NCI-H1105 (cell line): ENCODE data around the gene MON2.

Experiments used
- DNase-seq: peaks from one replicate; lab custom pipeline; 2025; lab: John Stamatoyannopoulos, UW

The MON2 gene

GRCh38 chr12:62618930-62619329 is 152.3 kb downstream of the MON2 start:
- peak; percentile 9 for DNase-seq

- DNase-seq, result peak; percentile 75
These were observed 154.5 kb downstream of the MON2 start for GRCh38 chr12:62621101-62621638.

DNA sequence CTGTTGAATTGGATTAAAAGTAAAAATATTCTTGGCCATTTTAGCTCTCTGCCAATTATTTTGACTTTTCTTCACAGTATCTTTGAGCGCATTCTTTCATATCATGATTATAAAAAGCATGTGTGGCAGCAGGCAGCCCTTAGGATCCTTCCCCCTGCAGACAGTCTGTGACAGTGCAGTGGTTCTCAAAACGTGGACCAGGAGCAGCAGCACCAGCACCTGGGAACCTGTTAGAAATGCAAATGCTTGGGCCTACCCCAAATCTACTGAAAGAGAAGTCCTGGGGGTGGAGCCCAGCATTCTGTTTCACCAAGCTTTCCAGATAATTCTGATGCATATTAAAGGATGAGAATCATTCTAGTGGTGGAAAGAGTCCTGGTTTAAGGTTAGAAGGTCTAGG is 155.6 kb downstream of the MON2 start:
- no peak for DNase-seq

- no peak for DNase-seq
These were observed 158.6 kb downstream of the MON2 start for GRCh38 chr12:62625228-62625627.

DNA sequence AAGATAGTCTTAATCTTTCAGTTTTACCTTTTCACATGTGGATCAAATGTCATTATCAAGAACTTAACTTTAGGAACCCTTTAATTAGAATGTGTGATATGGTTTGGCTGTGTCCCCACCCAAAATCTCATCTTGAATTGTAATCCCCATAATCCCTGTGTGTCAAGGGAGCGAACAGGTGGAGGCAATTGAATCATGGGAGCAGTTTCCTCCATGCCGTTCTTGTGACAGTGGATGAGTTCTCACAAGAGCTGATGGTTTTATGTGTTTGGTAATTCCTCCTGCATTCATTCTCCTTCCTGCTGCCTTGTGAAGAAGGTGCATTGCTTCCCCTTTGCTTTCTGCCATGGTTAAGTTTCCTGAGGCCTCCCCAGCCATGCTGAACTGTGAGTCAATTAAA is 160.6 kb downstream of the MON2 start:
- DNase-seq, result no peak

DNA sequence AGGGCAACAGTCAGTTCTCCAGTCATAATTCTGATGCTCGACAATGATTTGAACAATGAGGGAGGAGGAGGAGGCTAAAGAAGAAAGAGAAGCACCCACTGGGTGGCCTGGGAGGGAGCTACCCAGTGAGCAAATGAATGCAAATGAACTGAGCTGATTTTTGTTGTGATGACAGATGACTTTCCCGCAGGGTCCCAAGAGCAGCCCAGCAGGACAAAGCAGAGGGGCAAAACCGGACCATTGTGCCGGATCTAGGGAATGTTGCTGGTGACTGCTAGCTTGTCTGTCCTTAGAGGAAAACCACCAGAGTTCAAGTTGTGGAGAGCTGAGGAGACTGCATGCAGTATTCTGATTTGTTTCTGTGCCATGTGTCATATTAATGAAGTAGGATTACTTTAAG is 162.8 kb downstream of the MON2 start:
- no peak for DNase-seq

- DNase-seq, result peak; percentile 66
These were observed 163.5 kb downstream of the MON2 start for GRCh38 chr12:62629971-62630739.

- DNase-seq, result no peak
These were observed 165.1 kb downstream of the MON2 start for GRCh38 chr12:62631471-62632410.

DNA sequence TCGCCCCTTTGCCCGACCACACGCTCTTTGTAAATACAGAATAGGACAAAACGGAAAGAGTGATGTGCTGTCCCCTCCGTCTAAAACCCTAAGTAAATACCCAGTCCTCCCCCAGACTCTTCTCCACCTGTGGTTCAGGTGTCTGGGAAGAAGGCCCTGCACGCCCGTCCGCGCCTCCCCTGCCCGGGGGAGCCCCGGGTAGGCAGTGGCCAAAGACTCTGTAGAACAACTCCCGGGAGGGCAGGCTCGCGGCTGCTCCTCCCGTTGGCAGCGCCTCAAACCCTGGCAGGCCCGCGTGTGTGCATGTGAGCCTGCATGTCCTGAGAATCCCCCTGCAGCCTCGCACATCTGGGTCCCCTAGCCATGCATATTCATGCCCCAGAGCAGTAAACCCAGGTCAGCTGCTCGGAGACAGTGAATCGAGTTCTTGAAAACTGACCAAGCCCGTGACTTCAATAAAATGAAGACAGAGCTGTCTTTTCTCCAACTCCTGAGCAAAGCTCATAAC is 165.8 kb downstream of the MON2 start:
- no peak for DNase-seq

GRCh38 chr12:62635649-62636048 is 169.0 kb downstream of the MON2 start:
- no peak for DNase-seq

DNA sequence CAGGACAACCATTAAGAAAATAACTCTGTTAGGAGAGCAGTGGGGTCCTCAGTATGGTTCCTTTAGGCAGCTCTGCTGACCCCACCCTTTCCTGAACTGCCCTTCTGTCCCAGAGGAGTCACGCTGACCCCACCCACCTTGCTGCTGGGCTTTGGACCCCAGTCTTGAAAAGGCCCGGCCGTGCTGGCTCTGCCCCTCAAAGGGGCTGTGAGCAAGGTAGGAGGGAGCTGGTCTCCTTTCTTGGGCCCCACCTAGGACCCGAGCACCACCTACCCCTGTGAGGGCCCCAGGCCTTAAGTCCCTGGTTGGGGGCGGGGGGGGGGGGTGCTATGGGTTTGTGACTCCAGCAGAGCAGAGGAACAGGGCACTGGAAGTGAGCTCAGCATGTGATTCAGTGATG is 171.1 kb downstream of the MON2 start:
- DNase-seq, result no peak

- no peak for DNase-seq
These were observed 174.4 kb downstream of the MON2 start for GRCh38 chr12:62640910-62641448.

DNA sequence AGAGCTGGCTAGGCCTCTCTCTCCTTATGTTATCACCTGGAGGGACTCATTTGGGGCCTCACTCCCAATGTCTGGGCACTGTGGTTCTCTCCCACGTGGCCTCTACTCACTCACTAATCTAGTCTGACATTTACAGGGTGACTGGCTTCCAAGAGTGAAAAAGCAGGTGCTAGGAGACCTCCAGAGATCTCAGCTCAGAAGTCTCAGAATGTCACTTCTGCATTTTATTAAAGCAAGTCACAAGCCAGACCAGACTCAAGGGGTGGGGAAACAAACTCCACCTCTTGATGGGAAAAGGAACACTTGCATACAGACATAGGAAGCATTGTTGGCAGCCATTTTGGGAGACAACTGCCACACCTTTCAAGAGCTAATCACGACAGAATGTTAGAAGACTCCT is 175.9 kb downstream of the MON2 start:
- no peak for DNase-seq

GRCh38 chr12:62643486-62643885 is 176.9 kb downstream of the MON2 start:
- DNase-seq, result no peak

DNA sequence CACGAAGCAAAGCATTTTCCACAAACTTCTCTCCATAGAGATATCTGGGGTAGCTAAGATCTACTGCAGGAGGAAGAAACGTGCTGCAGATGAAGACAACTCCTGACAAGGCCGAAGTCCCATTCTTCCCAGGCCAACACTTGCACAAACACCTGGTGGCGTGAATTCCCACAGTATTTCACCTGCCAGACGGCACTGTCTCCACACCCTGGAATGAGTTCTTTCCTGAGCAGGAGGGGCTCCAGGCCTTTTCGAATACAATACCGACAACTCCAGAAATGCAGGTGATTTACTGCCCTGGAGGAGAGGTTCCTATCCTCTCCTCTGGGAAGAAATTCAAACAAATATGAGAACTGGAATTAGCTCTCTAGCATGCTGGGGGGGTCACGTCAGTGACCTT is 179.9 kb downstream of the MON2 start:
- no peak for DNase-seq

DNA sequence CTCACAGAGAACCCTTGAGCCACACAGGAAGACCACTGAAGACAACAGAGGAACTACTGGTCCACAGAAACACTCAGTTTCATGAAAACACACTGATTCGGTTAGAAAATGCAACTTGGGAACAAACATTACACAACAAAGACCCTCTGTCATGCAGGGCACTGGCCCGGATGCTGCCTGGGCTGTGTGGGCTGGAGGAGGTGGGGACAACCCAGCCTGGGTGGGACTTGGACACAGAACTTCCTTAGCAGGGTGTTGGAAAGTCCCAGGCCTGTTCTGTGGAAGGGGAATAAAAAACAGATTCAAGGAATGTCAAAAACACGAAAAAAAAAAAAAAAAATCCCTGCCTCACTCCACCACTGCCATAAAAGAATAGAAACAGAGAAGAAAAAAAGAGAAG is 181.0 kb downstream of the MON2 start:
- DNase-seq, result no peak

DNA sequence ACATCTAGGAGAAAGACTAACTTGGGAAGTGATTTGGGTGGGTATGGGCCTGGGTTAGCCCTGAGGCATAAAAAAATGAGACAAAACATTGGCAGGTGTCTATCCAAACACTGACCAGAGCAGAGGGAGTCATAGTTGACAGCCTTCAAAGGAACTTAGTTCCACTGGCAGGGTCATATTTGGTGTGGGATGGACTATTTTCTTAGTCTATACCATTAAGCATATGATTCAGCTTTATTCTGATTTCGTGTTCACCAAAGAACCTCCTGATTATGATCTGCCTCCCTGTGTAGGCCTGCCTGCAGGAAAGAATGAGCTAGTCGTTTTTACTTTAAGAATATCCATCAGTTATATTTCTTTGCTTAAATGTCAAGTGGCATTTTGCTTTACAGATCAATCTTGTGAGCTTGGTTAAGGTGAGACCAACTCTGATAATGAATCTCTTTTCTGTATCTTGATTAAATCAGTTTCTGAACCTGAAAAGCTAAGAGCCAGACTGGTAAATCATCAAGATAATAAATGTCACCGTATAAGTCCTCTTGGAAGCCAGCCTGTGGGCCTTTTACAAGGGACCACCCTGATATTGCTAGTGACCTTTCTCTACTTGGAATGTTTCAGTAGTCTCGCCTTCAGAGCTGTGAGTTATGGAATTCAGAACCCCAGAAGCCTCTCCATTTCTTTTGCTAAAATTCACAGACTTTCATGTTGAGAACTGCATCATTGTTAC is 182.9 kb downstream of the MON2 start:
- no peak for DNase-seq
